MM.1S (cell line): ENCODE measurements around the gene NFKB2.

Experiments used
- DNase-seq: peaks from one replicate; pipeline ENCODE4 v3.0.0-alpha.2; 2015
- H2AFZ ChIP-seq: fragments of 300-600 bp; sonication (generic); 2 replicates; pipeline ENCODE4 v1.6.0; 2016; ENCODE audit warnings: antibody characterized with exemption, low read length
- H3F3A ChIP-seq: fragments of 300-600 bp; sonication (generic); 2 replicates; pipeline ENCODE4 v1.6.1; 2016; ENCODE audit warnings: mild to moderate bottlenecking, antibody characterized with exemption, low read length, moderate library complexity, mixed read lengths; ENCODE audit not compliant: insufficient read depth
- H3K27ac ChIP-seq: fragments of 300-600 bp; sonication (generic); 2 replicates; pipeline ENCODE4 v1.5.1; 2016; ENCODE audit warnings: mild to moderate bottlenecking, low read length
- H3K27me3 ChIP-seq: fragments of 300-600 bp; sonication (generic); replicated peaks from 2 replicates; pipeline ENCODE4 v1.6.0; 2016; ENCODE audit warnings: low read length; ENCODE audit not compliant: insufficient read depth
- H3K36me3 ChIP-seq: fragments of 300-600 bp; sonication (generic); replicated peaks from 2 replicates; pipeline ENCODE4 v1.6.1; 2016; ENCODE audit warnings: mild to moderate bottlenecking, low read length, mixed read lengths; ENCODE audit not compliant: insufficient read depth
- H3K4me1 ChIP-seq: fragments of 300-600 bp; sonication (generic); 2 replicates; pipeline ENCODE4 v1.6.1; 2016; ENCODE audit warnings: low read length, mixed read lengths
- H3K4me2 ChIP-seq: fragments of 300-600 bp; sonication (generic); 2 replicates; pipeline ENCODE4 v1.6.0; 2016; ENCODE audit warnings: low read depth, low read length
- H3K4me3 ChIP-seq: fragments of 300-600 bp; sonication (generic); 2 replicates; pipeline ENCODE4 v1.5.1; 2016; ENCODE audit warnings: low read length, mixed read lengths
- H3K79me2 ChIP-seq: fragments of 300-600 bp; sonication (generic); 2 replicates; pipeline ENCODE4 v1.6.1; 2016; ENCODE audit warnings: mixed run types, low read length, mixed read lengths
- H3K9ac ChIP-seq: fragments of 300-600 bp; sonication (generic); 2 replicates; pipeline ENCODE4 v1.6.1; 2016; ENCODE audit warnings: low read length, mixed read lengths
- H3K9me2 ChIP-seq: fragments of 300-600 bp; sonication (generic); replicated peaks from 2 replicates; pipeline ENCODE4 v1.6.1; 2016; ENCODE audit warnings: mild to moderate bottlenecking, low read length, mixed read lengths; ENCODE audit not compliant: insufficient read depth
- H3K9me3 ChIP-seq: fragments of 300-600 bp; sonication (generic); replicated peaks from 2 replicates; pipeline ENCODE4 v1.6.1; 2016; ENCODE audit warnings: mild to moderate bottlenecking, low read length, mixed read lengths; ENCODE audit not compliant: insufficient read depth
- H4K20me1 ChIP-seq: fragments of 300-600 bp; sonication (generic); 2 replicates; pipeline ENCODE4 v1.6.1; 2016; ENCODE audit warnings: mild to moderate bottlenecking, low read length, moderate library complexity, mixed read lengths; ENCODE audit not compliant: insufficient read depth
- CTCF ChIP-seq: fragments of 300-600 bp; sonication (generic); IDR thresholded peaks from 2 replicates; pipeline ENCODE4 v1.5.1; 2016; ENCODE audit warnings: antibody characterized with exemption, low read length, mixed read lengths
- EZH2 ChIP-seq: fragments of 300-600 bp; sonication (generic); optimal IDR thresholded peaks from 2 replicates; pipeline ENCODE3; 2017; ENCODE audit warnings: low read depth, mild to moderate bottlenecking, antibody characterized with exemption, low read length, mixed read lengths
- EZH2phosphoT487 ChIP-seq: fragments of 300-600 bp; sonication (generic); IDR thresholded peaks from 2 replicates; pipeline ENCODE4 v1.6.1; 2018; ENCODE audit warnings: antibody characterized with exemption, low read length

Gene NFKB2

GRCh38 chr10:102416283-102416682, 20.8 kb downstream of the NFKB2 start:
- Histone ChIP-seq H3F3A (peaks cover 9% of the 10 kb centered on the region), H3K27ac (no peak overlapping the region), H3K36me3 (no peaks in the 10 kb centered on the region), H3K79me2 (no peaks in the 10 kb centered on the region), H3K4me2 (no peak overlapping the region), H4K20me1 (no peaks in the 10 kb centered on the region), H2AFZ (no peak overlapping the region), H3K4me3 (no peak overlapping the region), H3K9ac (no peak overlapping the region), H3K27me3 (peaks cover 65% of the 10 kb centered on the region), H3K9me2 (no peaks in the 10 kb centered on the region), H3K9me3 (no peaks in the 10 kb centered on the region), H3K4me1 (peaks cover 8% of the 10 kb centered on the region; the same call in 1 of the 2 replicates)
- TF ChIP-seq EZH2phosphoT487 (no peak), EZH2 (no peak), CTCF (no peak)
- DNase-seq: no peak

- H3K4me1 ChIP-seq: peaks cover 8% of the 10 kb centered on the region; the same call in 1 of the 2 replicates
- H3K36me3 ChIP-seq: no peaks in the 10 kb centered on the region
- no peaks in the 10 kb centered on the region for H4K20me1 ChIP-seq
- no peak overlapping the region for H3K4me3 ChIP-seq
- TF ChIP-seq CTCF (no peak), EZH2 (no peak), EZH2phosphoT487 (no peak)
- no peak for DNase-seq
- peaks cover 13% of the 10 kb centered on the region for H3F3A ChIP-seq
- H3K9me3 ChIP-seq: no peaks in the 10 kb centered on the region
- H3K27me3 ChIP-seq: peaks cover 61% of the 10 kb centered on the region
- no peak overlapping the region for H2AFZ ChIP-seq
- no peak overlapping the region for H3K9ac ChIP-seq
- H3K27ac ChIP-seq: no peak overlapping the region
- no peak overlapping the region for H3K4me2 ChIP-seq
- no peaks in the 10 kb centered on the region for H3K79me2 ChIP-seq
- no peaks in the 10 kb centered on the region for H3K9me2 ChIP-seq
These were observed 21.2 kb downstream of the NFKB2 start for GRCh38 chr10:102416695-102417094.

- Histone ChIP-seq H3K9me2 (no peaks in the 10 kb centered on the region), H3K27ac (no peak within 1 kb of the TSS), H3K9ac (no peak within 1 kb of the TSS), H3K9me3 (no peaks in the 10 kb centered on the region), H3K4me3 (peak within 1 kb of the TSS; percentile 86), H3K79me2 (peaks cover 4% of the 10 kb centered on the region; the same call in 1 of the 2 replicates), H3K36me3 (no peaks in the 10 kb centered on the region), H3K27me3 (peaks cover 41% of the 10 kb centered on the region), H2AFZ (0 out of 2 replicates have a peak within 1 kb of the TSS, but pooled peaks have one; percentile 84), H4K20me1 (no peaks in the 10 kb centered on the region), H3K4me2 (peak within 1 kb of the TSS; percentile 100), H3F3A (peaks cover 22% of the 10 kb centered on the region), H3K4me1 (peaks cover 15% of the 10 kb centered on the region)
- DNase-seq: no peak
- TF ChIP-seq EZH2: no peak
These were observed 23.2 kb downstream of the NFKB2 start, which contains the start of gene PSD for GRCh38 chr10:102418622-102419268. PSD (minus strand) TSS chr10:102418785; CDS start chr10:102417038, 1,747 bp downstream.
